MM.1S (cell line): Measurements from ENCODE around the gene CDK2.

Source experiments
- EZH2 ChIP-seq: fragments of 300-600 bp; sonication (generic); optimal IDR thresholded peaks from 2 replicates; pipeline ENCODE3; 2017; ENCODE audit warnings: low read depth, mild to moderate bottlenecking, antibody characterized with exemption, low read length, mixed read lengths
- EZH2phosphoT487 ChIP-seq: fragments of 300-600 bp; sonication (generic); IDR thresholded peaks from 2 replicates; pipeline ENCODE4 v1.6.1; 2018; ENCODE audit warnings: antibody characterized with exemption, low read length
- TF ChIP-seq, protein P1 (sequence below): fragments of 300-600 bp; sonication (generic); IDR thresholded peaks from 2 replicates; pipeline ENCODE4 v1.5.1; 2016; ENCODE audit warnings: antibody characterized with exemption, low read length, mixed read lengths

DNA sequence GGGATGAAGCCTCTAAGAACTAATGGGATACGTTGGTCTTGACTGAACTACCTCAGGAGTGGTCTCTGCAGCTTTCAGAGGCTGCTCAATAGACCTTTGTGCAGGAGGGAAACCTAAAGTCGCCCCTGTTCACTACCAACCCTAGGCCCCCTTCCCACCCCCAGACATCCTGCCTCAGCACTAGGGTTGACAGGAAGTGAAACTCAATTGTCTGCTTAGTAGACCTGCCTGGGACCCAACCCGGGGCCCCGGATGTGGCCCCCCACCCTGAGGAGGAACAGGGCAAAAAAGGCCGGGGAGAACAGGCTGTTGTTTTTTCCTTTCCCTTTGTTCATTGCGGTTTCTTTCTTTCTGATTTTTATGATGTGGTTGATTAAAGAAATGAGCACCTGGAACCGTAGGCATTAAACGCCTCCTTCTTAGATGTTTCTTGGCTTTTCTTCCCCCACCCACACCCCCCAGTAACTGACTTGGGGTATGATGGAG lies 37.3 kb upstream of the CDK2 start:
- TF ChIP-seq, protein P1, sequence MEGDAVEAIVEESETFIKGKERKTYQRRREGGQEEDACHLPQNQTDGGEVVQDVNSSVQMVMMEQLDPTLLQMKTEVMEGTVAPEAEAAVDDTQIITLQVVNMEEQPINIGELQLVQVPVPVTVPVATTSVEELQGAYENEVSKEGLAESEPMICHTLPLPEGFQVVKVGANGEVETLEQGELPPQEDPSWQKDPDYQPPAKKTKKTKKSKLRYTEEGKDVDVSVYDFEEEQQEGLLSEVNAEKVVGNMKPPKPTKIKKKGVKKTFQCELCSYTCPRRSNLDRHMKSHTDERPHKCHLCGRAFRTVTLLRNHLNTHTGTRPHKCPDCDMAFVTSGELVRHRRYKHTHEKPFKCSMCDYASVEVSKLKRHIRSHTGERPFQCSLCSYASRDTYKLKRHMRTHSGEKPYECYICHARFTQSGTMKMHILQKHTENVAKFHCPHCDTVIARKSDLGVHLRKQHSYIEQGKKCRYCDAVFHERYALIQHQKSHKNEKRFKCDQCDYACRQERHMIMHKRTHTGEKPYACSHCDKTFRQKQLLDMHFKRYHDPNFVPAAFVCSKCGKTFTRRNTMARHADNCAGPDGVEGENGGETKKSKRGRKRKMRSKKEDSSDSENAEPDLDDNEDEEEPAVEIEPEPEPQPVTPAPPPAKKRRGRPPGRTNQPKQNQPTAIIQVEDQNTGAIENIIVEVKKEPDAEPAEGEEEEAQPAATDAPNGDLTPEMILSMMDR: no peak
- TF ChIP-seq EZH2: no peak
- TF ChIP-seq EZH2phosphoT487: no peak
